Anterior cingulate cortex (tissue), 58 donors: Measurements from ENCODE around the gene MAP3K5.
"Not testable (repeated sequence)": the region's sequence is repeated elsewhere in the genome, so short reads cannot be mapped to it uniquely, and the experiment has no call there.

ENCODE experiments used
- DNase-seq, 58 donors: peaks; one replicate each; lab custom pipeline; 2025; lab: John Stamatoyannopoulos, UW

MAP3K5 gene

GRCh38 chr6:136701045-136701444 is 91.2 kb downstream of the MAP3K5 start:
- DNase-seq = no peak

- DNase-seq = no peak
Observed at GRCh38 chr6:136699358-136699757, 92.9 kb downstream of the MAP3K5 start.

- no peak for DNase-seq
Observed at GRCh38 chr6:136696783-136697364, 95.4 kb downstream of the MAP3K5 start.

- no peak for DNase-seq
Observed at GRCh38 chr6:136696238-136696637, 96.0 kb downstream of the MAP3K5 start.

GRCh38 chr6:136695412-136695811 is 96.9 kb downstream of the MAP3K5 start:
- no peak for DNase-seq

GRCh38 chr6:136693090-136693489 is 99.2 kb downstream of the MAP3K5 start:
- no peak for DNase-seq

GRCh38 chr6:136687894-136688293 is 104.4 kb downstream of the MAP3K5 start:
- not testable (repeated sequence) for DNase-seq

GRCh38 chr6:136685540-136686108 is 106.7 kb downstream of the MAP3K5 start:
- no peak for DNase-seq

- DNase-seq = peak in 13 of 58 donors; percentile 1 to 48 (median 11)
Observed at GRCh38 chr6:136684466-136684865, 107.8 kb downstream of the MAP3K5 start.

GRCh38 chr6:136683209-136683941 is 108.9 kb downstream of the MAP3K5 start:
- no peak for DNase-seq

GRCh38 chr6:136682292-136682691 is 110.0 kb downstream of the MAP3K5 start:
- DNase-seq = no peak

- DNase-seq = no peak
Observed at GRCh38 chr6:136677822-136678221, 114.5 kb downstream of the MAP3K5 start.

- DNase-seq = no peak
Observed at GRCh38 chr6:136677344-136677743, 114.9 kb downstream of the MAP3K5 start.

- no peak for DNase-seq
Observed at GRCh38 chr6:136676075-136676474, 116.2 kb downstream of the MAP3K5 start.

- no peak for DNase-seq
Observed at GRCh38 chr6:136673571-136673970, 118.7 kb downstream of the MAP3K5 start.

- DNase-seq = no peak
Observed at GRCh38 chr6:136672144-136672543, 120.1 kb downstream of the MAP3K5 start.

GRCh38 chr6:136669299-136669699 is 123.0 kb downstream of the MAP3K5 start:
- no peak for DNase-seq

GRCh38 chr6:136668571-136668970 is 123.7 kb downstream of the MAP3K5 start:
- no peak for DNase-seq

- no peak for DNase-seq
Observed at GRCh38 chr6:136666041-136666440, 126.2 kb downstream of the MAP3K5 start.

- no peak for DNase-seq
Observed at GRCh38 chr6:136662347-136663237, 129.7 kb downstream of the MAP3K5 start.

GRCh38 chr6:136660727-136661126 is 131.6 kb downstream of the MAP3K5 start:
- DNase-seq = no peak
